ENCODE data around the gene SLC39A11. TPM values are rescaled to one million over a fixed set of nuclear protein-coding genes. Genes with fewer than 3 reads are reported as not detected.

Gene SLC39A11
- total RNA-seq, 1 experiment from 2014 or later, result 15.2 TPM

- Histone ChIP-seq H3K4me2 (ENCODE audit: insufficient read depth, insufficient read length, low read length) (no peak overlapping the region), H3T11ph (ENCODE audit: low read length) (no peak overlapping the region), H2BK120ac (ENCODE audit: low read depth, low read length, poor library complexity, severe bottlenecking) (no peak overlapping the region), H3K23ac (ENCODE audit: insufficient read length, low read depth, low read length) (no peak overlapping the region), H3K4me1 (ENCODE audit: insufficient read depth, low read length) (no peaks in the 10 kb centered on the region), H4K20me1 (ENCODE audit: control insufficient read depth, insufficient read depth, insufficient read length) (no peaks in the 10 kb centered on the region), H4K91ac (ENCODE audit: insufficient read length, low read depth, low read length) (no peak overlapping the region), H3K18ac (ENCODE audit: insufficient read length, low read depth, low read length) (no peak overlapping the region), H3K23me2 (ENCODE audit: insufficient read length, low read depth, low read length, poor library complexity, severe bottlenecking) (no peaks in the 10 kb centered on the region), H4K8ac (replicated peaks; ENCODE audit: insufficient read length, low read depth, low read length) (no peak overlapping the region), H3K14ac (ENCODE audit: insufficient read depth, low read length) (no peak overlapping the region), H4K5ac (ENCODE audit: insufficient read length, low read depth, low read length) (no peak overlapping the region), H3K4ac (ENCODE audit: low read depth, low read length) (no peak overlapping the region), H2BK15ac (ENCODE audit: low read depth, low read length) (no peak overlapping the region), H3K79me2 (ENCODE audit: insufficient read depth, low read length) (no peaks in the 10 kb centered on the region), H2AFZ (ENCODE audit: low read length) (no peak overlapping the region), H3K79me1 (ENCODE audit: insufficient read depth, low read depth, low read length, poor library complexity, severe bottlenecking) (no peaks in the 10 kb centered on the region), H3K27me3 (ENCODE audit: insufficient read depth, low read length) (no peaks in the 10 kb centered on the region), H3K9me3 (ENCODE audit: control insufficient read depth, low read depth, low read length) (no peaks in the 10 kb centered on the region), H3K56ac (ENCODE audit: insufficient read length, low read depth, low read length) (no peak overlapping the region), H2AK5ac (ENCODE audit: insufficient read length, low read length) (no peak overlapping the region), H3K27ac (ENCODE audit: insufficient read length, low read depth, low read length) (no peak overlapping the region), H2BK20ac (ENCODE audit: low read depth, low read length, poor library complexity, severe bottlenecking) (no peak overlapping the region), H2BK5ac (ENCODE audit: insufficient read length, low read length) (no peak overlapping the region), H3K9ac (ENCODE audit: extremely low read depth, insufficient read length, low read length) (no peak overlapping the region), H2BK12ac (ENCODE audit: insufficient read length, low read depth, low read length) (no peak overlapping the region)
- Mint-ChIP-seq H3K9me3 (peaks cover 7 to 9% of the 10 kb centered on the region in 2 experiments; a peak in 4 of 5 replicates), H3K36me3 (ENCODE audit: insufficient read depth in 1 of 3, low read depth in 3 of 3) (peaks cover 6 to 7% (median 7%) of the 10 kb centered on the region in 3 experiments), H3K4me1 (no peaks in the 10 kb centered on the region), H3K27ac (no peak overlapping the region), H3K27me3 (ENCODE audit: low read depth) (no peaks in the 10 kb centered on the region), H3K4me3 (no peak overlapping the region)
- no peak for TF ChIP-seq CTCF (conservative IDR thresholded peaks at IDR 0.05)
- no peak for DNase-seq
Measured at GRCh38 chr17:72840019-72840418, 252.5 kb downstream of the SLC39A11 start.
